Measurements from ENCODE around the gene MAP7D3. TPM values are rescaled to one million over a fixed set of nuclear protein-coding genes. Genes with fewer than 3 reads are reported as not detected.

MAP7D3 gene
- total and polyA plus RNA-seq, 2 of the 4 experiments (the other 2 are of a cell fraction), result 10.0 to 23.8 TPM

DNA sequence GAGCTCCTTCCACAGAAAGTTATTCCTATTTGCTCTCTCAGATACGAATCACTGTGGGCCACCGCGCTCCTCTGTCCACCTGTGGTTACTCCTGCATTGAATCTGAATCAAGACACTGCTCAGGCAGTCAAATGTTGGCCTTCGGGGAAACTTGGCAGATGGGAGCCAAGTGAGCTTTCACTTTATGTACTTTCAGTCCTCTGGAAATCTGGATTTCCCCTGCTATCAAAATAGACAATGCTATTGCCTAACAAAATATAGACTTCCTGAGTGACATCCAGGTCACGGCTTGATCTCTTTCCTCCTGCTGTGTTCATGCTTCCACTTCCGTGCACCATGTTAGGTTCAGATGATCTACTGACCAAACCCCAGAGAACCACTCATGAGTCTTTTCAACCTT lies 60.0 kb downstream of the MAP7D3 start:
- in situ Hi-C loops (cut with MboI; ENCODE audit: low sequenced_read_pairs), result no loop called here
- Histone ChIP-seq H2BK120ac (ENCODE audit: low read depth, low read length) (no peak overlapping the region), H3K36me3 (ENCODE audit: control insufficient read depth, insufficient read depth, low read length) (peaks cover 3% of the 10 kb centered on the region; the same call in 1 of the 2 replicates), H3K23ac (ENCODE audit: low read depth, low read length) (no peak overlapping the region), H2AFZ (replicated peaks; ENCODE audit: low read length, poor library complexity) (no peak overlapping the region), H4K20me1 (ENCODE audit: insufficient read depth, low read length) (no peaks in the 10 kb centered on the region), H3K27me3 (ENCODE audit: control insufficient read depth, insufficient read depth, low read length) (peaks cover 2% of the 10 kb centered on the region), H3K18ac (ENCODE audit: low read depth, low read length) (no peak overlapping the region), H2AK5ac (ENCODE audit: low read depth, low read length) (no peak overlapping the region), H3K27ac (ENCODE audit: insufficient read depth, low read length) (no peak overlapping the region), H4K91ac (ENCODE audit: insufficient read depth, low read depth, low read length) (no peak overlapping the region), H2BK15ac (ENCODE audit: low read depth, low read length) (no peak overlapping the region), H4K8ac (ENCODE audit: low read depth in 2 of 2, low read length in 2 of 2) (no peak overlapping the region), H3K4me1 (ENCODE audit: control insufficient read depth, insufficient read depth, low read length) (0 out of 2 replicates have a peak, but pooled peaks cover 2% of the 10 kb centered on the region), H3K79me1 (ENCODE audit: low read depth in 1 of 2, low read length in 2 of 2) (peaks cover 10% of the 10 kb centered on the region in 2 experiments; a peak in 3 of 4 replicates), H3K4me3 (ENCODE audit: insufficient read depth, low read depth, low read length) (no peak overlapping the region), H3K9me3 (ENCODE audit: control insufficient read depth, insufficient read depth, low read length) (no peaks in the 10 kb centered on the region), H3K56ac (ENCODE audit: extremely low read depth, insufficient read depth, low read length) (no peak overlapping the region), H2AK9ac (replicated peaks; ENCODE audit: low read depth, low read length, poor library complexity) (no peak overlapping the region), H2BK20ac (ENCODE audit: low read depth, low read length) (no peak overlapping the region), H3K4me2 (ENCODE audit: low read depth, low read length) (no peak overlapping the region), H3K4ac (ENCODE audit: low read depth, low read length) (no peak overlapping the region), H2BK5ac (ENCODE audit: low read depth, low read length, poor library complexity, severe bottlenecking) (no peak overlapping the region), H4K5ac (ENCODE audit: low read depth, low read length) (no peak overlapping the region), H3K9me1 (ENCODE audit: insufficient read depth, low read length) (peaks cover 6% of the 10 kb centered on the region; the same call in 1 of the 2 replicates), H3K14ac (replicated peaks; ENCODE audit: low read depth, low read length) (no peak overlapping the region), H3K9ac (ENCODE audit: low read depth, low read length) (no peak overlapping the region)
- no TSS peak for BruUV-seq (replicated peaks)
- dilution Hi-C loops (cut with HindIII; ENCODE audit: low sequenced_read_pairs, unreplicated experiment), result no loop called here
- intact Hi-C loops (cut with micrococcal nuclease), result no loop called here
- no peak for DNase-seq
- ATAC-seq (ENCODE audit: low read depth), result no peak
- TF ChIP-seq, protein P1, sequence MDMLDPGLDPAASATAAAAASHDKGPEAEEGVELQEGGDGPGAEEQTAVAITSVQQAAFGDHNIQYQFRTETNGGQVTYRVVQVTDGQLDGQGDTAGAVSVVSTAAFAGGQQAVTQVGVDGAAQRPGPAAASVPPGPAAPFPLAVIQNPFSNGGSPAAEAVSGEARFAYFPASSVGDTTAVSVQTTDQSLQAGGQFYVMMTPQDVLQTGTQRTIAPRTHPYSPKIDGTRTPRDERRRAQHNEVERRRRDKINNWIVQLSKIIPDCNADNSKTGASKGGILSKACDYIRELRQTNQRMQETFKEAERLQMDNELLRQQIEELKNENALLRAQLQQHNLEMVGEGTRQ (IDR thresholded peaks at IDR 0.05; ENCODE audit: low read depth, low read length), result no peak
- TF ChIP-seq RFX5 (IDR thresholded peaks at IDR 0.05; ENCODE audit: low read depth, low read length) (no peak), SMC3 (IDR thresholded peaks at IDR 0.05; ENCODE audit: low read depth, low read length) (no peak), POLR2A (IDR thresholded peaks at IDR 0.05; ENCODE audit: low read depth, low read length) (no peak), BHLHE40 (IDR thresholded peaks at IDR 0.05; ENCODE audit: low read depth, low read length) (no peak), CEBPB (IDR thresholded peaks at IDR 0.05; ENCODE audit: low read depth, low read length) (no peak), MAFK (IDR thresholded peaks at IDR 0.05; ENCODE audit: low read depth, low read length) (no peak), FOS (IDR thresholded peaks at IDR 0.05; ENCODE audit: low read depth, low read length) (no peak), NFE2L2 (IDR thresholded peaks at IDR 0.05; ENCODE audit: low read depth, low read length) (no peak), CHD1 (IDR thresholded peaks at IDR 0.05; ENCODE audit: low read depth, low read length) (no peak), MAZ (IDR thresholded peaks at IDR 0.05; ENCODE audit: borderline replicate concordance, low read depth, low read length) (no peak), RAD21 (IDR thresholded peaks at IDR 0.05; ENCODE audit: low read length) (no peak)
- TF ChIP-seq, protein P2, sequence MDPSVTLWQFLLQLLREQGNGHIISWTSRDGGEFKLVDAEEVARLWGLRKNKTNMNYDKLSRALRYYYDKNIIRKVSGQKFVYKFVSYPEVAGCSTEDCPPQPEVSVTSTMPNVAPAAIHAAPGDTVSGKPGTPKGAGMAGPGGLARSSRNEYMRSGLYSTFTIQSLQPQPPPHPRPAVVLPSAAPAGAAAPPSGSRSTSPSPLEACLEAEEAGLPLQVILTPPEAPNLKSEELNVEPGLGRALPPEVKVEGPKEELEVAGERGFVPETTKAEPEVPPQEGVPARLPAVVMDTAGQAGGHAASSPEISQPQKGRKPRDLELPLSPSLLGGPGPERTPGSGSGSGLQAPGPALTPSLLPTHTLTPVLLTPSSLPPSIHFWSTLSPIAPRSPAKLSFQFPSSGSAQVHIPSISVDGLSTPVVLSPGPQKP (IDR thresholded peaks at IDR 0.05; ENCODE audit: borderline replicate concordance, low read depth, low read length), result no peak
- ChIA-PET POLR2A (ENCODE audit: unreplicated experiment) (no interaction called here), CTCF (no interaction called here)
- WGBS, 2 experiments (ENCODE audit: extremely low coverage in 2 of 2, insufficient read length in 1 of 2), result 79% methylated on average over 3 of the region's 6 CpGs; no CpG with 5 or more reads in 1 of the 2 experiments
